HG03060 (cell line): ENCODE data around the gene SMIM21.

ENCODE experiments used
- ATAC-seq: cut with Tn5 transposase; IDR thresholded peaks from one replicate; pipeline ENCODE4 v1.9.1; 2021; ENCODE audit warnings: low read depth, moderate number of reproducible peaks; ENCODE audit not compliant: unreplicated experiment

SMIM21 gene

GRCh38 chr18:75427603-75428002 lies at the start of gene SMIM21:
Gene SMIM21, minus strand, starts transcription at chr18:75427703. Its CDS starts 140 bp downstream, at chr18:75427563.
- ATAC-seq = no peak

- ATAC-seq = no peak
Observed at GRCh38 chr18:75475228-75475627, 47.7 kb upstream of the SMIM21 start.

- ATAC-seq = no peak
Observed at GRCh38 chr18:75474332-75474731, 46.8 kb upstream of the SMIM21 start.

DNA sequence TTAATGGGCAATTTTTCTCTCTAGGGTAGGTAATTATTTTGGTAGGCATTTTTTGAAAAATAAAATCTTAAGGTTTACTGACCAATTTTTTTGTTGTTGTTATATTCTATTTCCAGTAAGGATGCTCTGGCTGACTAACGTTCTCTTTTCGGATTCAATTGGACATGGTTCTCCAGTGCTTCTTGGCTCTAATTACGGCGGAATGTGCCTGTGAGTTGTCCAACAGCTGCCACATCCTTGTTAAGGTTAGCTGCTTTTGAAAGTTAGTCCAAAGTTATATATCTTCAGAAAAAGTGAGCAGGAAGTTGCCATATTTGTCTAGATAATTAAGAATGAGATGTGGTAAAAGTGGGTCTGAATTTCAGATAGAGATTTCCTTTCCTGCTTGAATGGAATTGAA lies 45.8 kb upstream of the SMIM21 start:
- no peak for ATAC-seq

GRCh38 chr18:75472906-75473305 lies 45.4 kb upstream of the SMIM21 start:
- ATAC-seq = no peak

DNA sequence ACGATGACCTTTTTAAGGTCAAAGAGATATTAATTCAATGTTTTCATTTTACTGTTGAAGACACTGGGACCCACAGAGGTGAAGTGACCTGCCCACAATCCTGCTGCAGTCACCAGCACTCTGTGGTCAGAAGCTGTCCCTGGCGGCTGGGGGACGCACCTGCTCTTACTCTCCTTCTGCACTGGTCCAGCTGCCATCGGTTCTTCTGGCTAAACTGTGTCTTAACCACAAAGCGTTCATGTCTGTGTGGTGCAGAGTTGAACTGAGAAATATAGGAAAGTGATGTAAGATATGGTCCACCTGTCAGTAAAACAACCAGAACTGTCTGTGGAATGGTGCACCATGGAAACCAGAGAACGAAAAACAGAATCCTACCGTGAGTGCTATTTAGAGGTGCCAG lies 44.9 kb upstream of the SMIM21 start:
- no peak for ATAC-seq

DNA sequence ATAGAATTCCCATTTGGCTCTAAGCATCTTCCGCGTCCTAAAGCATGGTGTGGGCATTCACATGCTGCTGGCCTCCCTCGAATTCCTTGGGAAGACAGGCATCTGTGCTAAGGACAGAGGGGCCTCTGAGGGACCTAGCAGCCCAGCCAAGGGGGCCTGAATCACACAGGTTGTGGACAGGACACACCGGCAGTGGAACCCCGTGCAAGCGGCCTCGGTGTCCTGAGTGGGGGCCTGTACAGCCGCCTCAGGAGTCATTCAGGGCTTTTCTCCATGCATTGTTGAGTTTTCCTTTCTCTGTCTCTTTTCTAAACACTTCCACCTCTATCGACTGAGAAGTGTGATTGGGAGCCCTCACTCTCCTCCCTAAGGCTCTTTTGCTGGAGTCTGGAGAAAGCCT lies 44.3 kb upstream of the SMIM21 start:
- no peak for ATAC-seq

DNA sequence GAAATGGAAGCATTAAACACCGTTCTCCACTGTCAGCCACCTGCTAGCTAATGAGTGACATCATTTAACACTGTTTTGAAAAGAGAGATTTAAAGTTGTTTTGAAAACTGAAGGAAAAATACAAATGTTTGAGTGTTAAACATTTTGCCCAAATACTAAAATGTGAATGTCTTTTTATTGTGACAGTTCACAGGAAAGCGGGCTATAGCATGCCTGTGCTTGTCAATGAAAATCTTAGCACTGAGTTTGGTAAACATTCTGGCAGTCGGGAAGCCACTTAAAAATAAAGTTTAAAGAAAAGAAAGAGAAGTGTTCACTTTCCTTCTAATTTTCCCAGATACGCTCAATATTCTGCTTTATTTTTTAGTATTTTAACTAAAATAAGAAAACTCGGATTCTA lies 40.3 kb upstream of the SMIM21 start:
- ATAC-seq = no peak

- no peak for ATAC-seq
Observed at GRCh38 chr18:75467281-75467795, 39.8 kb upstream of the SMIM21 start.

DNA sequence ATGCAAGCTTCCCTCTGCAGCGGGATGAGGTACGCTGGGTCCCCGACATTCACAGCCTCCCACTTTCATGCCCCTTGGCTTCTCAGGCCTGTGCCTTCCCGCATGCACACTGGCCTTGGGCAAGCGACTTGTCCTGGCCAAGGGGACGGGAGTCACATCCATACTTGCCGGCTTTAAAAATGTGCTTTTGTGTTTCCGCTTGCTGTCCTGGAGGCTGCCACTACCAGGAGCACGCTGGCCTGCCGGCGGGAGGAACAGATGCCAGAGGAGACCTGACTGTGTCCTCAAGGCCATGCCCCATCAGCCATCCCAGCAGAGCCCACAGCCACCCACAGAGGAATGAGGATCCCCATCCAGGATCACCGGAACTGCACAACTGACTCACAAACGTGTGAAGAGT lies 36.9 kb upstream of the SMIM21 start:
- ATAC-seq = no peak

DNA sequence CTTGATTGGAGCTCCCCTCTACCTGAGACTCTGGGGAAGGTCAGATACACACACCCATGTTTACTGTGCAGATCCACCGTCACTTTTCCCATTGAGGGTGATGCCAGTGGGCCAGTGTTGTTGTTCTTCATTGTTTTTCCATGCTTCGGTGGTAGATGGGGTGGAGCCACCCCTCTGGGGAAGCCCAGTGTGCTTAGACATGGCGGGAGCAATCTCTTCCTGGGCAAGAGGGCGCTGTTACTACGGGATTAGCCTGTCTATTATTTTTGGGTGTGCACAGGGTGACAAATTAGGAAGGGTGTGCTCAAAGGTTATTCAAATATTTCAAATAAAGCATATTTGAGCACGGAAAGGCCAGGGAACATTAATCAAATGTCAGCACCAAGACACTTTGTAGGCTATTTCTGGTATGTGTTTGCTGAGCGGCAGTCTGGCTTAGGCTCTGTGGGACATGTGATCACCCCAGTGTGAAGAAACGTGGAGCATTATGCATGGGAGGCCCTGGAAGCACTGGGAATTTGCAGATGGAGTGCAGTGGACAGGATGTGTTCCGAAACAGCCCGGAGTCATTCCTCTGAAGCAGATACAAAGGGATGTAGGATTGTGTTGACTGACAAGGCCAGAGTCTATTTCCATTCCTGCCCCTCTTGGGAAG lies 34.8 kb upstream of the SMIM21 start:
- no peak for ATAC-seq

- ATAC-seq = no peak
Observed at GRCh38 chr18:75456199-75456631, 28.7 kb upstream of the SMIM21 start.

GRCh38 chr18:75455249-75456198 lies 28.0 kb upstream of the SMIM21 start:
- no peak for ATAC-seq

- ATAC-seq = no peak
Observed at GRCh38 chr18:75454022-75454795, 26.7 kb upstream of the SMIM21 start.

GRCh38 chr18:75450906-75451305 lies 23.4 kb upstream of the SMIM21 start:
- ATAC-seq = no peak

- no peak for ATAC-seq
Observed at GRCh38 chr18:75441896-75442295, 14.4 kb upstream of the SMIM21 start.

DNA sequence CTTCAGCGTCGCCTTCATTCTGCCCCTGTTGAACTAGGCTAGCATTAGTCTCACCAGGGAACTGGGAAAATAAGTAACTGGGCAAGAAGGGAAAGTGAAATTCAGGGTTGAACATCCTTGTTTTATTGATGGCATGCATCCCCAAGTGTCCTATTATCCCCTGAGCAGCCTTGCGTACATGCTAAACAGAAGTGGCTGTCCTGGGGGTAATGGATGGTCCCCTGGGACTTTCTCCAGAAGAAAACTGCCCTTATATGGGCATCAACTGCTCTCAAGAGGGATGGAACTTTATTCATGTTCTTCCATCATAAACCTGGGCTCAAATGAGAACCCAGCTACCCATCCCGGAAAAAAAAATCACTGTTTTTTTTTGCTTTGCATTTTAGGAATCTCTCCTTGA lies 11.8 kb upstream of the SMIM21 start:
- no peak for ATAC-seq

GRCh38 chr18:75438891-75439290 lies 11.4 kb upstream of the SMIM21 start:
- ATAC-seq = no peak

- no peak for ATAC-seq
Observed at GRCh38 chr18:75437979-75438378, 10.5 kb upstream of the SMIM21 start.

DNA sequence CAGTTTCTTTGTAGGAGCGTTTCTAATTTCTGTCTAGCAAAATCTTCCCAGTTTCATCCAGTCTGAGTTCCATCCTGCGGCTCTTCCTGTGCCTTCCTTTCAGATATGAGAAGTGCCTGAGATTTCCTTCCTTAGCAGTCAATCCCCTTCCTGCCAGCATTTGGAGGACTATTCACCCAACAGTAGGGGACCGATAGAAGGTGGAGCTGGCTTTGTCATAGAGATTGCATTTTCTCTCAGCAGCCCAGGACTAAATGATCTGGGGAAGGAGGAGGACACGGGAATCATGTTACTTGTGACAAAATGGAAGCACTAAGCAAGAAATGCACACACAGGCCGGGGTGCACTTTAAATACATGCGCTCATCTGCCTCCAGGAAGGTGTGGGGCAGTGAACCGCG lies 5.6 kb upstream of the SMIM21 start:
- ATAC-seq = no peak

- no peak for ATAC-seq
Observed at GRCh38 chr18:75429975-75430374, 2.5 kb upstream of the SMIM21 start.
